GM12874 (cell line): ENCODE data around the gene PLOD1.

Experiments used
- CTCF ChIP-seq: IDR thresholded peaks from 2 replicates; pipeline ENCODE4 v1.5.1; 2011; ENCODE audit warnings: low read depth, mild to moderate bottlenecking, control low read depth, low read length, moderate library complexity; ENCODE audit not compliant: insufficient read depth

Gene PLOD1

GRCh38 chr1:11908095-11908675 lies 26.3 kb upstream of the PLOD1 start:
- no peak for TF ChIP-seq CTCF

- TF ChIP-seq CTCF = no peak
These were observed 22.5 kb upstream of the PLOD1 start for GRCh38 chr1:11912000-11912399.

GRCh38 chr1:11913291-11913690 lies 21.2 kb upstream of the PLOD1 start:
- no peak for TF ChIP-seq CTCF

GRCh38 chr1:11914024-11914423 lies 20.5 kb upstream of the PLOD1 start:
- no peak for TF ChIP-seq CTCF

GRCh38 chr1:11918799-11919519 lies 15.6 kb upstream of the PLOD1 start:
- no peak for TF ChIP-seq CTCF

GRCh38 chr1:11919621-11920020 lies 14.9 kb upstream of the PLOD1 start:
- TF ChIP-seq CTCF = no peak

GRCh38 chr1:11920239-11920903 lies 14.1 kb upstream of the PLOD1 start:
- no peak for TF ChIP-seq CTCF
